ENCODE measurements around the gene GOLGA8S. TPM values are rescaled to one million over a fixed set of nuclear protein-coding genes. Genes with fewer than 3 reads are reported as not detected.

The GOLGA8S gene, protein sequence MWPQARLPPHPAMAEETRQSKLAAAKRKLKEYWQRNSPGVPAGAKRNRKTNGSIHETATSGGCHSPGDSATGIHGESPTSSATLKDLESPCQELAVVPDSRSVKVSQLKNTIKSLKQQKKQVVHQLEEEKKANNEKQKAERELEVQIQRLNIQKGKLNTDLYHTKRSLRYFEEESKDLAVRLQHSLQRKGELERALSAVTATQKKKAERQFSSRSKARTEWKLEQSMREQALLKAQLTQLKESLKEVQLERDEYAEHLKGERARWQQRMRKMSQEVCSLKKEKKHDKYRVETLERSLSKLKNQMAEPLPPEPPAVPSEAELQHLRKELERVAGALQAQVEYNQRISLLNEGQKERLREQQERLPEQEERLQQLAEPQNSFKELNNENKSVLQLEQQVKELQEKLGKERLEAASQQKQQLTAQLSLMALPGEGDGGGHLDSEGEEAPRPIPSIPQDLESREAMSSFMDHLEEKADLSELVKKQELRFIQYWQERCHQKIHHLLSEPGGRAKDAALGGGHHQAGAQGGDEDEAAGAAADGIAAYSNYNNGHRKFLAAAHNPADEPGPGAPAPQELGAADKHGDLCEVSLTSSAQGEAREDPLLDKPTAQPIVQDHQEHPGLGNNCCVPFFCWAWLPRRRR
- total RNA-seq = under 0.01 and 0.12 TPM in 2 replicates

DNA sequence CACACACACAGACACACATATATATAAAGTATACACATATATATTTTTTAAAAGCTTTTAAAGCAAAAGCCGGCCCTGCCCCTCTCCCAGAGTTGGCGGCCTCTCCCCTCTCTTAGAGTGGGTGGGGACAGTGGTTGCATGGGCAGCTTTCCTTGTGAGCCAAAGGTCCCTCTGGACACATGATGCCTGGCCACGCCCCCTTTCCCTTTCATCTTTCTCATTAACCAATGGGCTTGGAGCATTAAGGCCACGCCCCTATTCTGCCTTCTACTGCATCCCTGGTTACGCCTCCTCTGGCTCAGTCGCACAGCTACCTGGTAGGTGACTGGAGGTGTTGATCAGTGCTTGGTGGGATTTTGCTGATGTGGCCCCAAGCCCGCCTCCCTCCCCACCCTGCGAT, at the start of gene GOLGA8S:
GOLGA8S (plus strand) TSS at position 301 of the 400 bp plus-strand sequence; CDS start at position 363, 62 bp downstream.

DNA sequence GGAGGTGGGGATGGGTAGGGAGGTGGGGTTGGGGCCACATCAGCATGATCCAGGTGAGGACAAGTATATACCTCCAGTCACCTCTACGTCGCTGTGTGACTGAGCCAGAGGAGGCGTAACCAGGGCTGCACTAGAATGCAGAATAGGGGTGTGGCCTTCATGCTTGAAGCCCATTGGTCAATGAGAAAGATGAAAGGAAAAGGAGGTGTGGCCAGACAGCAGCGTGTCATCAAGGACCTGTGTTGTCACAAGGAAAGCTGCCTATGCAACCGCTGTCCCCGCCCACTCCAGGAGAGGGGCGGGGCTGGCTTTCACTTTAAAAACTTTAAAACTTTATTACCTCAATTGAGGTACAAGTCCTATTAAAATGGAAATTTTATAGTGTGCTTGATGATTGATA, 20.5 kb upstream of the GOLGA8S start, which contains the start of gene GOLGA6L26:
GOLGA6L26 (minus strand) TSS at position 101 of the 400 bp plus-strand sequence; CDS start at position 40, 61 bp downstream.

Other genes starting within 250 kb of the GOLGA8S start
- not detected in 2 replicates for gene GOLGA6L1, start 217.9 kb upstream of the GOLGA8S start, total RNA-seq
- gene GOLGA6L26, start 20.6 kb upstream of the GOLGA8S start, total RNA-seq = not detected in 2 replicates
- gene GOLGA6L2, start 92.5 kb downstream of the GOLGA8S start, total RNA-seq = not detected in 2 replicates
- gene MKRN3, start 210.9 kb downstream of the GOLGA8S start, total RNA-seq = 0.37 and 0.89 TPM in 2 replicates